PC-9 (cell line): ENCODE measurements around the gene MAP3K20.

Experiments
- EZH2 ChIP-seq: fragments of 200-600 bp; sonication (generic); IDR thresholded peaks from 2 replicates; pipeline ENCODE4 v1.8.0; 2017; ENCODE audit warnings: antibody characterized with exemption, low read depth
- TF ChIP-seq, protein P1 (sequence below): fragments of 200-600 bp; sonication (generic); conservative IDR thresholded peaks from 2 replicates; pipeline ENCODE4 v1.6.1; 2017; ENCODE audit warnings: mixed run types, antibody characterized with exemption, mild to moderate bottlenecking, moderate library complexity

DNA sequence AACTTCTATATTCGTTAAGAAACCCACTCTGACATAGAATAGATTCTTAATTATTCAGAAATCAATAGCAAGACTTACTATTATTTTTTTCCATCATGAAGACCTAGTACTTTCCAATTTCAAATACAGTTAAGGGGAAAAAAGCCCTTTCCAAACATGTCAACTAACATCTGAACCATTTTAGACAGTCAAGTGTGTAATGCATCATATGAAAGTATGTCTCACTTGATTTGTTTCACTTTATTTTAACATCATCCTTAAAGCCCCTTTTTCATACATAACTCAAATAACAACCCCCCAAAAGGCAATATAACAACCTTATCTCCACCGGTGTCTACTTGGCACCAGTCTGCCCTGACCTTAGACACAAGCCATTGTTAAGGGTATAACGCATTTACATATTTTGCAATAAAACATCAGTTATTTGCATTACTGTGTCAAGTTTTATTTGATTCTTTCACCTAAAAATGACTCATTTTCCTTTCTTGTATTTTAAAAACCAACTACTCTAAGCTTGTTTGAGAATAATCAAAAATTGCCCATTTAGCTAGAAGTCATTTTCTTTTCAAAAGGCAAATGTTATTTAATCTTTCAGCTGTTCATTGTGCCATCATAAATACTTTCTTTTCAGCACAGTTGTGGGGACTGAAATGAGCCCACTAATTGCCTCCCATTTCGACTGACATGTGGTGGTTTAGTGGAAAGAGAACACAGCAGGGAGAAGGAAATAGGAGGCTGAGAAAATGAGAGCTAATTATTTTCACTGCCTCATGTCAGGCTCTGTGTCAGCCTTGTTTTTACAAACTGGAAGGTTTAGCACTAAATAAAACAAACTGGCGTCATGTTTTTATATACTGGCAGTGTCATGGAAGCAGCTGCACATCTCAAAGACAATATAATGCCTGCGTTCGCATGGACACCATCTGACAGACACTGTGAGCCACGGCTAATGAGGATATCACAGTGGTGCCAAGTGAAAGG, 174.3 kb downstream of the MAP3K20 start:
- no peak for TF ChIP-seq EZH2
- TF ChIP-seq, protein P1, sequence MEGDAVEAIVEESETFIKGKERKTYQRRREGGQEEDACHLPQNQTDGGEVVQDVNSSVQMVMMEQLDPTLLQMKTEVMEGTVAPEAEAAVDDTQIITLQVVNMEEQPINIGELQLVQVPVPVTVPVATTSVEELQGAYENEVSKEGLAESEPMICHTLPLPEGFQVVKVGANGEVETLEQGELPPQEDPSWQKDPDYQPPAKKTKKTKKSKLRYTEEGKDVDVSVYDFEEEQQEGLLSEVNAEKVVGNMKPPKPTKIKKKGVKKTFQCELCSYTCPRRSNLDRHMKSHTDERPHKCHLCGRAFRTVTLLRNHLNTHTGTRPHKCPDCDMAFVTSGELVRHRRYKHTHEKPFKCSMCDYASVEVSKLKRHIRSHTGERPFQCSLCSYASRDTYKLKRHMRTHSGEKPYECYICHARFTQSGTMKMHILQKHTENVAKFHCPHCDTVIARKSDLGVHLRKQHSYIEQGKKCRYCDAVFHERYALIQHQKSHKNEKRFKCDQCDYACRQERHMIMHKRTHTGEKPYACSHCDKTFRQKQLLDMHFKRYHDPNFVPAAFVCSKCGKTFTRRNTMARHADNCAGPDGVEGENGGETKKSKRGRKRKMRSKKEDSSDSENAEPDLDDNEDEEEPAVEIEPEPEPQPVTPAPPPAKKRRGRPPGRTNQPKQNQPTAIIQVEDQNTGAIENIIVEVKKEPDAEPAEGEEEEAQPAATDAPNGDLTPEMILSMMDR: no peak
